ENCODE data around the gene NRBF2. TPM values are rescaled to one million over a fixed set of nuclear protein-coding genes. Genes with fewer than 3 reads are reported as not detected.

NRBF2 gene
- total and polyA plus RNA-seq, 9 of the 15 experiments (the other 6 are each of a cell fraction or from before 2014, with no cell fraction given): 20.8 to 52.1 (median 30.5) TPM

DNA sequence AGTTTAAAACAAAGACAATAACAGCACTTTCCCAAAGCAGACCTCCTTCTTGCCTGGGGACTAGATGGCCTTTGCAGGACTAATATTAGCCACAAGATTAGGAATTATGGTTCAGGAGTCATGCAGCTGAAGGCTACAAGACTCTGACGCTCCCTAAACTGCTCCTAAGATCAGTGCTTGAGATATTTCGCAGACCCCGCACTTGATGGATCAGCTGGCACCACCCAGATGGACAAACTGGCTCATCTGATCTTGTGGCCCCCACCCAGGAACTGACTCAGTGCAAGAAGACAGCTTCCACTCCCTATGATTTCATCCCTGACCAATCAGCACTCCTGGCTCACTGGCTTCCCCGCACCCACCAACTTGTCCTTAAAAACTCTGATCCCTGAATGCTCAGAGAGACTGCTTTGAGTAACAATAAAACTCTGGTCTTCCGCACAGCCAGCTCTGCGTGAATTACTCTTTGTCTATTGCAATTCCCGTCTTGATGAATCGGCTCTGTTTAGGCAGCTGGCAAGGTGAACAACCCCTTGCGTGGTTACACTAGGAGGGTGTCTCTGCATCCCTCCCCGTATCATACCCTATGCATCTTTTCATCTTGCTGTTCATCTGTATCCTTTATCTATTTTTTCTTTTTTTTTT is 26.9 kb upstream of the NRBF2 start (continued):
- TF ChIP-seq TAF15 (IDR thresholded peaks at IDR 0.05; ENCODE audit: low read depth, low read length) (no peak), ZBED1 (IDR thresholded peaks at IDR 0.05) (no peak), ZNF780A (CRISPR knock-in tag; IDR thresholded peaks at IDR 0.05) (no peak), ARHGAP35 (IDR thresholded peaks at IDR 0.05; ENCODE audit: partially characterized antibody) (no peak), MAFG (tag; conservative IDR thresholded peaks at IDR 0.05) (0 out of 2 replicates have a peak, but pooled peaks have one; percentile 5), EHMT2 (IDR thresholded peaks at IDR 0.05) (no peak), CREM (IDR thresholded peaks at IDR 0.05; ENCODE audit: low read depth) (peak; percentile 13; the same call in 1 of the 2 replicates), JUND (IDR thresholded peaks at IDR 0.05; ENCODE audit: borderline replicate concordance, low read depth, low read length) (peak; percentile 75), JUND (tag; IDR thresholded peaks at IDR 0.05; ENCODE audit: borderline replicate concordance, low read depth, low read length) (peak; percentile 61; the same call in 2 of the 3 replicates), CTBP1 (IDR thresholded peaks at IDR 0.05; ENCODE audit: borderline replicate concordance) (peak; percentile 49; the same call in 1 of the 2 replicates), HNRNPLL (IDR thresholded peaks at IDR 0.05; ENCODE audit: low read depth, low read length, poor library complexity, severe bottlenecking) (no peak), SIN3B (IDR thresholded peaks at IDR 0.05; ENCODE audit: low read depth) (no peak), NFRKB (IDR thresholded peaks at IDR 0.05; ENCODE audit: low read depth) (peak; percentile 64; the same call in 1 of the 2 replicates), TAF7 (tag; IDR thresholded peaks at IDR 0.05) (no peak), CXXC5 (CRISPR knock-in tag; IDR thresholded peaks at IDR 0.05) (0 out of 2 replicates have a peak, but pooled peaks have one; percentile 27), ZFX (CRISPR knock-in tag; IDR thresholded peaks at IDR 0.05) (no peak)
- TF ChIP-seq, protein P1, sequence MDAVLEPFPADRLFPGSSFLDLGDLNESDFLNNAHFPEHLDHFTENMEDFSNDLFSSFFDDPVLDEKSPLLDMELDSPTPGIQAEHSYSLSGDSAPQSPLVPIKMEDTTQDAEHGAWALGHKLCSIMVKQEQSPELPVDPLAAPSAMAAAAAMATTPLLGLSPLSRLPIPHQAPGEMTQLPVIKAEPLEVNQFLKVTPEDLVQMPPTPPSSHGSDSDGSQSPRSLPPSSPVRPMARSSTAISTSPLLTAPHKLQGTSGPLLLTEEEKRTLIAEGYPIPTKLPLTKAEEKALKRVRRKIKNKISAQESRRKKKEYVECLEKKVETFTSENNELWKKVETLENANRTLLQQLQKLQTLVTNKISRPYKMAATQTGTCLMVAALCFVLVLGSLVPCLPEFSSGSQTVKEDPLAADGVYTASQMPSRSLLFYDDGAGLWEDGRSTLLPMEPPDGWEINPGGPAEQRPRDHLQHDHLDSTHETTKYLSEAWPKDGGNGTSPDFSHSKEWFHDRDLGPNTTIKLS (IDR thresholded peaks at IDR 0.05; ENCODE audit: borderline replicate concordance, low read depth): no peak
- TF ChIP-seq, protein P2, sequence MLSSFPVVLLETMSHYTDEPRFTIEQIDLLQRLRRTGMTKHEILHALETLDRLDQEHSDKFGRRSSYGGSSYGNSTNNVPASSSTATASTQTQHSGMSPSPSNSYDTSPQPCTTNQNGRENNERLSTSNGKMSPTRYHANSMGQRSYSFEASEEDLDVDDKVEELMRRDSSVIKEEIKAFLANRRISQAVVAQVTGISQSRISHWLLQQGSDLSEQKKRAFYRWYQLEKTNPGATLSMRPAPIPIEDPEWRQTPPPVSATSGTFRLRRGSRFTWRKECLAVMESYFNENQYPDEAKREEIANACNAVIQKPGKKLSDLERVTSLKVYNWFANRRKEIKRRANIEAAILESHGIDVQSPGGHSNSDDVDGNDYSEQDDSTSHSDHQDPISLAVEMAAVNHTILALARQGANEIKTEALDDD (IDR thresholded peaks at IDR 0.05): no peak
- TF ChIP-seq, protein P3, sequence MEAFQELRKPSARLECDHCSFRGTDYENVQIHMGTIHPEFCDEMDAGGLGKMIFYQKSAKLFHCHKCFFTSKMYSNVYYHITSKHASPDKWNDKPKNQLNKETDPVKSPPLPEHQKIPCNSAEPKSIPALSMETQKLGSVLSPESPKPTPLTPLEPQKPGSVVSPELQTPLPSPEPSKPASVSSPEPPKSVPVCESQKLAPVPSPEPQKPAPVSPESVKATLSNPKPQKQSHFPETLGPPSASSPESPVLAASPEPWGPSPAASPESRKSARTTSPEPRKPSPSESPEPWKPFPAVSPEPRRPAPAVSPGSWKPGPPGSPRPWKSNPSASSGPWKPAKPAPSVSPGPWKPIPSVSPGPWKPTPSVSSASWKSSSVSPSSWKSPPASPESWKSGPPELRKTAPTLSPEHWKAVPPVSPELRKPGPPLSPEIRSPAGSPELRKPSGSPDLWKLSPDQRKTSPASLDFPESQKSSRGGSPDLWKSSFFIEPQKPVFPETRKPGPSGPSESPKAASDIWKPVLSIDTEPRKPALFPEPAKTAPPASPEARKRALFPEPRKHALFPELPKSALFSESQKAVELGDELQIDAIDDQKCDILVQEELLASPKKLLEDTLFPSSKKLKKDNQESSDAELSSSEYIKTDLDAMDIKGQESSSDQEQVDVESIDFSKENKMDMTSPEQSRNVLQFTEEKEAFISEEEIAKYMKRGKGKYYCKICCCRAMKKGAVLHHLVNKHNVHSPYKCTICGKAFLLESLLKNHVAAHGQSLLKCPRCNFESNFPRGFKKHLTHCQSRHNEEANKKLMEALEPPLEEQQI (IDR thresholded peaks at IDR 0.05): no peak
- TF ChIP-seq, protein P4, sequence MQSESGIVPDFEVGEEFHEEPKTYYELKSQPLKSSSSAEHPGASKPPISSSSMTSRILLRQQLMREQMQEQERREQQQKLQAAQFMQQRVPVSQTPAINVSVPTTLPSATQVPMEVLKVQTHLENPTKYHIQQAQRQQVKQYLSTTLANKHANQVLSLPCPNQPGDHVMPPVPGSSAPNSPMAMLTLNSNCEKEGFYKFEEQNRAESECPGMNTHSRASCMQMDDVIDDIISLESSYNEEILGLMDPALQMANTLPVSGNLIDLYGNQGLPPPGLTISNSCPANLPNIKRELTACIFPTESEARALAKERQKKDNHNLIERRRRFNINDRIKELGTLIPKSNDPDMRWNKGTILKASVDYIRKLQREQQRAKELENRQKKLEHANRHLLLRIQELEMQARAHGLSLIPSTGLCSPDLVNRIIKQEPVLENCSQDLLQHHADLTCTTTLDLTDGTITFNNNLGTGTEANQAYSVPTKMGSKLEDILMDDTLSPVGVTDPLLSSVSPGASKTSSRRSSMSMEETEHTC (IDR thresholded peaks at IDR 0.05): no peak
- TF ChIP-seq, protein P5, sequence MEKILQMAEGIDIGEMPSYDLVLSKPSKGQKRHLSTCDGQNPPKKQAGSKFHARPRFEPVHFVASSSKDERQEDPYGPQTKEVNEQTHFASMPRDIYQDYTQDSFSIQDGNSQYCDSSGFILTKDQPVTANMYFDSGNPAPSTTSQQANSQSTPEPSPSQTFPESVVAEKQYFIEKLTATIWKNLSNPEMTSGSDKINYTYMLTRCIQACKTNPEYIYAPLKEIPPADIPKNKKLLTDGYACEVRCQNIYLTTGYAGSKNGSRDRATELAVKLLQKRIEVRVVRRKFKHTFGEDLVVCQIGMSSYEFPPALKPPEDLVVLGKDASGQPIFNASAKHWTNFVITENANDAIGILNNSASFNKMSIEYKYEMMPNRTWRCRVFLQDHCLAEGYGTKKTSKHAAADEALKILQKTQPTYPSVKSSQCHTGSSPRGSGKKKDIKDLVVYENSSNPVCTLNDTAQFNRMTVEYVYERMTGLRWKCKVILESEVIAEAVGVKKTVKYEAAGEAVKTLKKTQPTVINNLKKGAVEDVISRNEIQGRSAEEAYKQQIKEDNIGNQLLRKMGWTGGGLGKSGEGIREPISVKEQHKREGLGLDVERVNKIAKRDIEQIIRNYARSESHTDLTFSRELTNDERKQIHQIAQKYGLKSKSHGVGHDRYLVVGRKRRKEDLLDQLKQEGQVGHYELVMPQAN (IDR thresholded peaks at IDR 0.05; ENCODE audit: borderline replicate concordance): no peak
